K562 (cell line): ENCODE measurements around the gene KCNAB1. TPM values are rescaled to one million over a fixed set of nuclear protein-coding genes. Genes with fewer than 3 reads are reported as not detected.
A peak's percentile ranks its signal among the peaks of the same experiment; 100 is the strongest.

Source experiments
- ATAC-seq: fragments of 200-7000 bp; cut with Tn5 transposase; 3 replicates; pipeline ENCODE4 v1.9.1; 2020; ENCODE audit warnings: moderate library complexity
- BruUV-seq: library from RNA; stranded (reverse); fragments of 400-500 nt; replicated peaks from 2 replicates; lab custom pipeline; 2021; lab: Mats Ljungman, UMichigan
- CTCF ChIA-PET: fragments of 300-600 bp; formaldehyde crosslinking; extraction: SDS; loops from one replicate; lab custom pipeline; 2021; ENCODE audit warnings: low intra/inter-chr PET ratio; lab: Yijun Ruan, JAX
- POLR2A ChIA-PET: fragments of 300-600, 350-650 bp; sonication (Branson Sonifier 250); formaldehyde crosslinking; extraction: SDS; loops from one replicate; lab custom pipeline; 2021; ENCODE audit warnings: antibody characterized with exemption, inconsistent platforms; lab: Yijun Ruan, JAX
- DNase-seq, 4 experiments: peaks; one replicate each; pipeline versions ENCODE4 v3.0.0 to v3.0.0-alpha.2; 2011 to 2018; ENCODE audit warnings: low spot score in 3 of 4, mixed read lengths in 3 of 4; ENCODE audit errors: extremely low read depth in 1 of 4
- FAIRE-seq: peaks from 2 replicates; lab custom pipeline; 2011; peaks lifted over from hg19 to GRCh38; lab: Jason Lieb, UNC
- H2AFZ ChIP-seq: 2 replicates; pipeline ENCODE4 v1.6.0; 2011; ENCODE audit warnings: low read depth, low read length, control low read depth, inconsistent platforms
- H3K27ac ChIP-seq: fragments of 200-600 bp; 3 replicates; pipeline ENCODE4 v1.8.0; 2011; ENCODE audit warnings: low read depth, mild to moderate bottlenecking, control low read depth, inconsistent platforms, low read length, moderate library complexity, mixed read lengths; ENCODE audit errors: extremely low read depth
- H3K27me3 ChIP-seq, 2 experiments: fragments of 300-600 bp in 1 of 2; 2 replicates in 1 of 2; 3 replicates in 1 of 2; pipeline versions ENCODE4 v1.6.0 to v1.8.0; 2011; ENCODE audit warnings: inconsistent platforms in 2 of 2, low read length in 2 of 2, mild to moderate bottlenecking in 1 of 2, mixed read lengths in 1 of 2, moderate library complexity in 1 of 2; ENCODE audit not compliant: control insufficient read depth in 2 of 2, insufficient read depth in 2 of 2
- H3K36me3 ChIP-seq: fragments of 300-600 bp; 3 replicates; pipeline ENCODE4 v1.8.0; 2011; ENCODE audit warnings: mild to moderate bottlenecking, low read length, inconsistent platforms; ENCODE audit not compliant: control insufficient read depth, insufficient read depth
- H3K4me1 ChIP-seq, 2 experiments: fragments of 200-600 bp in 1 of 2; replicated peaks in 1 of 2; 2 replicates in 1 of 2; 3 replicates in 1 of 2; pipeline versions ENCODE4 v1.5.1 to v1.8.0; 2011; ENCODE audit warnings: inconsistent platforms in 2 of 2, low read length in 2 of 2, mild to moderate bottlenecking in 1 of 2, mixed read lengths in 1 of 2, moderate library complexity in 1 of 2; ENCODE audit not compliant: control insufficient read depth in 2 of 2, insufficient read depth in 2 of 2
- H3K4me2 ChIP-seq: 2 replicates; pipeline ENCODE4 v1.6.1; 2011; ENCODE audit warnings: low read length, control low read depth, inconsistent platforms, mixed read lengths; ENCODE audit not compliant: insufficient read depth
- H3K4me3 ChIP-seq: fragments of 200-600 bp; sonication (generic), shearing (Covaris generic); 2 replicates; pipeline ENCODE4 v1.5.1; 2016; ENCODE audit warnings: control low read depth, inconsistent platforms
- H3K79me2 ChIP-seq: fragments of 200-600 bp; 3 replicates; pipeline ENCODE4 v1.8.0; 2011; ENCODE audit warnings: low read length, inconsistent platforms; ENCODE audit not compliant: control insufficient read depth, insufficient read depth
- H3K9ac ChIP-seq, 2 experiments: 2 replicates each; pipeline versions ENCODE4 v1.6.0 to v1.6.1; 2011; ENCODE audit warnings: low read depth in 2 of 2, low read length in 2 of 2, control low read depth in 1 of 2, inconsistent platforms in 1 of 2, mild to moderate bottlenecking in 1 of 2, mixed read lengths in 1 of 2; ENCODE audit not compliant: insufficient read depth in 1 of 2
- H3K9me1 ChIP-seq: one replicate; pipeline ENCODE4 v1.6.0; 2011; ENCODE audit warnings: inconsistent platforms, mild to moderate bottlenecking, low read length, moderate library complexity; ENCODE audit not compliant: control insufficient read depth, insufficient read depth
- H3K9me3 ChIP-seq: replicated peaks from 2 replicates; pipeline ENCODE4 v1.5.1; 2011; ENCODE audit warnings: low read depth, low read length, inconsistent platforms; ENCODE audit not compliant: control insufficient read depth, insufficient read depth
- H4K20me1 ChIP-seq: replicated peaks from 2 replicates; pipeline ENCODE4 v1.6.1; 2011; ENCODE audit warnings: low read length, inconsistent platforms, mixed read lengths; ENCODE audit not compliant: control insufficient read depth, insufficient read depth
- BCOR ChIP-seq: fragments of 450-650 bp; IDR thresholded peaks from 2 replicates; pipeline ENCODE4 v1.6.1; 2016
- CGGBP1 ChIP-seq: fragments of 250-450 bp; sonication (Bioruptor Pico); IDR thresholded peaks from 2 replicates; pipeline ENCODE4 v1.9.0; 2021; ENCODE audit warnings: mild to moderate bottlenecking
- CREB3L1 ChIP-seq: fragments of 450-650 bp; IDR thresholded peaks from 2 replicates; pipeline ENCODE4 v1.6.1; 2014; ENCODE audit warnings: low read depth, mild to moderate bottlenecking, moderate library complexity, borderline replicate concordance
- E2F5 ChIP-seq: sonication (generic); formaldehyde crosslinking; IDR thresholded peaks from 2 replicates; pipeline ENCODE4 v1.8.0; 2022; ENCODE audit warnings: mild to moderate bottlenecking, missing genetic modification reagents
- MTA2 ChIP-seq: fragments of 450-650 bp; IDR thresholded peaks from 2 replicates; pipeline ENCODE4 v1.6.1; 2016; ENCODE audit warnings: low read depth
- NKRF ChIP-seq: fragments of 450-650 bp; IDR thresholded peaks from 2 replicates; pipeline ENCODE4 v1.6.1; 2016; ENCODE audit warnings: borderline replicate concordance
- POLR2H ChIP-seq: IDR thresholded peaks from 2 replicates; pipeline ENCODE4 v1.6.1; 2016; ENCODE audit warnings: missing genetic modification characterization, low read depth, mild to moderate bottlenecking, control low read depth, missing compliant biosample characterization, moderate library complexity
- RBM34 ChIP-seq: fragments of 200-400 bp; formaldehyde crosslinking; IDR thresholded peaks from 2 replicates; pipeline ENCODE4 v1.6.1; 2018; ENCODE audit warnings: low read length, borderline replicate concordance; ENCODE audit not compliant: insufficient read depth
- SMARCA4 ChIP-seq: fragments of 450-650 bp; IDR thresholded peaks from 2 replicates; pipeline ENCODE4 v1.6.1; 2016
- SNIP1 ChIP-seq: fragments of 450-650 bp; IDR thresholded peaks from 2 replicates; pipeline ENCODE4 v1.7.1; 2017; ENCODE audit warnings: low read depth, mild to moderate bottlenecking
- SREBF1 ChIP-seq: fragments of 150-350 bp; IDR thresholded peaks from 2 replicates; pipeline ENCODE4 v1.6.1; 2014; ENCODE audit warnings: antibody characterized with exemption, low read depth, low read length, borderline replicate concordance
- TAF1 ChIP-seq: IDR thresholded peaks from 2 replicates; pipeline ENCODE4 v1.6.1; 2011; ENCODE audit warnings: mild to moderate bottlenecking, low read length, moderate library complexity; ENCODE audit not compliant: insufficient read depth, control insufficient read depth, severe bottlenecking; ENCODE audit errors: extremely low read depth
- THAP7 ChIP-seq: fragments of 250-450 bp; sonication (Bioruptor Pico); IDR thresholded peaks from 2 replicates; pipeline ENCODE4 v1.5.0; 2021
- ZFX ChIP-seq: sonication (generic); formaldehyde crosslinking; IDR thresholded peaks from 2 replicates; pipeline ENCODE4 v1.8.0; 2022; ENCODE audit warnings: mild to moderate bottlenecking, missing genetic modification reagents, moderate library complexity
- ZNF431 ChIP-seq: sonication (generic); formaldehyde crosslinking; IDR thresholded peaks from 2 replicates; pipeline ENCODE4 v1.8.0; 2022; ENCODE audit warnings: mild to moderate bottlenecking, missing genetic modification reagents
- ZNF511 ChIP-seq: sonication (generic); formaldehyde crosslinking; IDR thresholded peaks from 2 replicates; pipeline ENCODE4 v1.8.0; 2022; ENCODE audit warnings: mild to moderate bottlenecking, missing genetic modification reagents
- ZNF77 ChIP-seq: fragments of 250-450 bp; sonication (Bioruptor Pico); IDR thresholded peaks from 2 replicates; pipeline ENCODE4 v1.5.0; 2020
- WGBS: fragments of 100-300 bp; shearing (Covaris generic); methylation state at CpG from one replicate; pipeline ENCODE4 v1.1.6; 2016; ENCODE audit warnings: low coverage, mixed read lengths; ENCODE audit not compliant: insufficient coverage; ENCODE audit errors: missing lambda C conversion rate; 5-methylcytosine and 5-hydroxymethylcytosine counted together
- in situ Hi-C: fragments of 300-500 bp; cut with MboI; formaldehyde crosslinking; loops from 4 replicates; pipeline ENCODE4 v1.15.0; 2018; ENCODE audit warnings: inconsistent platforms, mixed read lengths
- intact Hi-C: fragments of 100-400 bp; cut with micrococcal nuclease; formaldehyde crosslinking; loops from 2 replicates; pipeline ENCODE4 v1.14.2; 2022
- polyA plus RNA-seq, 8 experiments: library from polyadenylated mRNA; depleted of rRNA in 4 of 8; stranded (reverse) in 5 of 8; unstranded in 3 of 8; fragments of >200 nt; fragmentation: Nextera tagmentation in 2 of 8; fragmentation: Illumina TruSeq in 1 of 8; extraction: Ambion mirVana in 2 of 8; extraction: Trizol in 1 of 8; gene quantifications; 2 replicates each; pipeline versions ENCODE4 v1.2.1 to v1.2.3, GENCODE V29; 2011 to 2014; ENCODE audit warnings: inconsistent platforms in 1 of 8, missing spikeins in 1 of 8
- total RNA-seq, 7 experiments: library from RNA; depleted of rRNA in 6 of 7; stranded (reverse); fragments of >200 nt in 6 of 7; fragmentation: Illumina TruSeq in 2 of 7; extraction: Trizol in 2 of 7; gene quantifications; 2 replicates each; pipeline versions ENCODE4 v1.2.1 to v1.2.3, GENCODE V29; 2011 to 2021; ENCODE audit warnings: low replicate concordance in 1 of 7

The KCNAB1 gene
- total and polyA plus RNA-seq, 9 of the 15 experiments (the other 6 are each of a cell fraction or from before 2014, with no cell fraction given), result 0.14 to 1.2 (median 0.51) TPM

GRCh38 chr3:156218353-156218744 lies 98.0 kb downstream of the KCNAB1 start:
- H3K4me2 ChIP-seq, result no peak overlapping the region
- H4K20me1 ChIP-seq, result no peaks in the 10 kb centered on the region
- H2AFZ ChIP-seq, result no peak overlapping the region
- peaks cover 0 to 5% of the 10 kb centered on the region in 2 experiments; a peak in 1 of 5 replicates for H3K27me3 ChIP-seq
- H3K9me1 ChIP-seq, result no peaks in the 10 kb centered on the region
- no peaks in the 10 kb centered on the region for H3K36me3 ChIP-seq
- ChIA-PET CTCF (no interaction called here), POLR2A (no interaction called here)
- DNase-seq (no peak), FAIRE-seq (no peak), ATAC-seq (no peak)
- no peaks in the 10 kb centered on the region for H3K79me2 ChIP-seq
- in situ Hi-C loops, result no loop called here
- no peaks in the 10 kb centered on the region for H3K9me3 ChIP-seq
- WGBS, result 0% methylated on average over 3 of the region's 3 CpGs
- no TSS peak for BruUV-seq
- intact Hi-C loops, result no loop called here
- peak overlapping the region in 1 of 2 experiments; percentile 45; a peak in 1 of 4 replicates for H3K9ac ChIP-seq
- H3K27ac ChIP-seq, result no peak overlapping the region
- H3K4me3 ChIP-seq, result no peak overlapping the region
- no peaks in the 10 kb centered on the region; a peak in 1 of 5 replicates for H3K4me1 ChIP-seq
- TF ChIP-seq ZNF511 (CRISPR knock-in tag) (no peak), THAP7 (CRISPR knock-in tag) (no peak), ZNF77 (CRISPR knock-in tag) (no peak), BCOR (no peak), MTA2 (no peak), SNIP1 (no peak), RBM34 (no peak), TAF1 (no peak), E2F5 (no peak), SREBF1 (no peak), NKRF (no peak), SMARCA4 (no peak), CGGBP1 (CRISPR knock-in tag) (no peak), ZNF431 (CRISPR knock-in tag) (no peak), CREB3L1 (no peak), ZFX (no peak), POLR2H (tag) (no peak)
